HG02870 (cell line): ENCODE data around the gene CHD2.

Experiments used
- ATAC-seq: cut with Tn5 transposase; IDR thresholded peaks from one replicate; pipeline ENCODE4 v1.9.1; 2021; ENCODE audit warnings: mild to moderate bottlenecking, moderate library complexity; ENCODE audit not compliant: unreplicated experiment

Gene CHD2

DNA sequence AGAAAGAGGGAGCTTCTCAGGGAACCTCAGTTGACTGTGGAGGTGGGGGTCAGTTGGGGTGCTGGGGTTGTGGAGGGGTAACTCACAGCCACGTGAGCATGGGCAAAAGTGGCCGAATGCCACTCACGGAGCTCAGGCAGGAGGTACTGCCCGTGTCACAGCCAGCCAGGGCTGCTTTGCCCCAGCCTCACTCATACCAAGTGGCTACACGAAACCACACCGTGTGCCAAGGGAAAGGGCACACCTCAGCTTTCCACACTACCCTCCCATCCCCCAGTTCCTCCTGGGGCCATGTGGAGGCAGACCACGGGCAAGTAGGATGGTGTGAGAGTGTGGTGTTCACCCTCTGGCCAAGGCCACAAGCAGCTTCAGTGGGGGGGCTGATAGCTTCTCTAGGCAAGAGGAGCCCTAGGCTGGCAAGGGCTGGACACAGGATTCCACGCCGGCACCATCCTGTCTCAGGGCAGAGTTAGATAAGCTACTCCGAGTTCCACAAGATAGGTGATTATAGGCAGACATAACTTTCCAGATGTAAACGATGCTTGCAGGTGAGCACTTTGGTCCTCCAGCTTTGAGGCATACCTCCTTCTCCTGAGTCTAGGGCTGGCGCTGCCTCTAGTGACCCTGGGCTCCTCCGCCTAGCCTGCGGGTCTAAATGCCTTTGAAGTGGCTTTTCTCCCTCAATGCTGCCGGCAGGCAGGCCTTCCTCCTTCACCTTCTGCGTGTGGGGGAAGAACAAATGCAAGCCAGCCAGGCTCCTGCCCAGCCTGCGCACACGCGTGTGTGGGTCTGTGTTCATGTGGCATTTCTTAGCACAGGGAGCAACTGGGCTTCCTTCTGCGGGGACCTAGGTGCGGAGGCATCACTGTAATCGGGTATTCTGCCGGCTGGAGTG lies 163.9 kb downstream of the CHD2 start:
- ATAC-seq = no peak

DNA sequence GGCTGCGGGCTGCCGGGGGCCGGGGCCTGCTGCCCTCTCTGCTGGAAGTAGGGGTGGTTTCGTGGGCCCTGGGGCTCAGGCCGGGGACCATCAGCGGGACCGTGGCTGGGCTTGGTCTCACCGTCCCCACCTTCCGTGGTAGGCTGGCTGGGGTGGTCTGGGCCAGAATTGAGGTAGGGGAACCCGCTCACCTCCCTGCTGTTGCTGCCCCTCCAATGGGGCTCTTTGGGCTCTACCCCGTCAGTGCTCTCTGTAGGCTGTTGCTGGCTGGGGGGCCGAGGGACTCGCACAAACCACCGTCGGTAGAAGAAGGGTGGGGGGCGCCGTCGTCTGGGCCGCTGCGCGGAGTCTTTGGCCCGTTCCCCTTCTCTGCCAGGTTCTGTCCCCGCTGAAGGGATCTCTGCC lies 165.5 kb downstream of the CHD2 start:
- ATAC-seq = no peak

DNA sequence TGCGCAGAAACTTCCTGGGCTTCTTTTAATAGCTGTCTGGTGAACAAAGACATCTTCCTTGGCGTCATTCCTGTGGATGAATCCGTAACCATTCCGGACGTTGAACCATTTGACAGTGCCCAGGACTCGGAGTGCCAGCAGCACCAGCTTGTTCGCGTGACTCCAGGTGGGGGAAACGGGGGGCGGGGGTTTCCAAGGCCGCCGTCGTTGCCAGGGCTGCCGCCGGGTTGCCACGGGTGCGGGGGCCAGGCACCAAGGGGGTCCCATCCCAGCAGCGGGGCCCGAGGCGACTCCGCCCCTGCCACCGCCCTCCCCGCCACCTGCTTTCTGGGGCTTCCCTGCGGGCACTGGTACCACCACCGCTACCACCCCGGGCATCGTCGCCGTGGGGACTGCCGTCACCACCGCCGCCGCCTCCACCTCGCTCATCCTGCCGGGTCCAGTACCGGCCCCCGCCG lies 166.1 kb downstream of the CHD2 start:
- no peak for ATAC-seq

DNA sequence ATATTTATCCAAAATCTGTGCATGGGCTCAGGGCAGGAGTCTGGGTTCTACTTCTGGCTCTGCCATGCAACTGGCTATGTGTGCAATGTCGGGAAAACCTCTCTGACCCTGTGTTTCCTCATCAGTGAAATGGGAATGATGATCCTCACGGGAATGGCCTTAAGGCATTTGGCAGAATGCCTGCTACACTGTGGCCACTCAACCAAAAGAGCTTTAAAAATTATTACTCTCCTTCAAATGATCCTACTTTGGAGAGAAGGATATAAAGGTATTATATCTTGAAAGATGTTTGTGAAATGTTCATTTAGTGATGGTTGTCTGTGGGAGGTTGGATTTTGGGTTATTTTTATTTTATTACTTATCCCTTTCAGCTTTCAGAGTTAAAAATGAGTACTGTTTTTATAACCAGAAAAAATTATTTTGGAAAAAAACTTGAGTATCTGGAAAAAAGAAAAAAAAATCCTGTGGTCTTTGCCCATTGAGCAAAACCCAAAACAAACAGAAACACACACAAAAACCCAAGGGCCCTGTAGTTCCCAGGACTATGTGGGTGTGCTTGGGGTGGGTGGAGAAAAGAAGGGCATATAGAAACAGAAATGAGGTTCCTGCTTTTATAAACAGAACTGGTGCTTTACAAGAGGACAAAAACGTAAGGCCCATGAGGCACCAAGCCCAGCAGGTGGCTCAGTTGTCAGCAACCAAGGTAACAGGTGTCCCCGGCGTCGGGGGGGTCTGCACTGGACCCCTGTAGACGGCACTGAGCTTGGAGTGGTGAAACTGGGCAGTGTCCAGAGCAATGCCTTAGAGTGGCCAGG lies 166.9 kb downstream of the CHD2 start:
- ATAC-seq = no peak

- ATAC-seq = no peak
Measured at GRCh38 chr15:93067649-93068085, 167.5 kb downstream of the CHD2 start.

- no peak for ATAC-seq
Measured at GRCh38 chr15:93068581-93069199, 168.6 kb downstream of the CHD2 start.

DNA sequence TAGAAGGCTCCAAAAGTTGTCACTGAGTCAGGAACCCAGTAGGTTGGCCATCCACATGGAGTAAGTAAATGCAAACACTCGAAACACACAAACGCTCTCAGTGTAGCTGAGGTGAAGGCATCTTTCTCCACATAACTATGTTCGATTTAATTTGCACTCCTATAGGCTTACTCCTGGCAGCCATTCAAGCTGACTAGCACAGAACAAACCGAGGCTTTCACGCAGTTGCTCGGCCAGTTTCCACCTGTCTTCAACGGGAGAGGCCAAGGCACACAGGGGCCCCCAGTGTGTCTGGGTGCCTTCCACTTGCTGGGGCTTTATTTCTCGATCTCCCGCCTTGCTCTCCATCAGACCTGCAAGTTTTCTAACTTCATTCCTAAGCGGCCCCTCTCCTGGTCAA lies 170.0 kb downstream of the CHD2 start:
- ATAC-seq = no peak

GRCh38 chr15:93070551-93071296 lies 170.6 kb downstream of the CHD2 start:
- ATAC-seq = no peak

DNA sequence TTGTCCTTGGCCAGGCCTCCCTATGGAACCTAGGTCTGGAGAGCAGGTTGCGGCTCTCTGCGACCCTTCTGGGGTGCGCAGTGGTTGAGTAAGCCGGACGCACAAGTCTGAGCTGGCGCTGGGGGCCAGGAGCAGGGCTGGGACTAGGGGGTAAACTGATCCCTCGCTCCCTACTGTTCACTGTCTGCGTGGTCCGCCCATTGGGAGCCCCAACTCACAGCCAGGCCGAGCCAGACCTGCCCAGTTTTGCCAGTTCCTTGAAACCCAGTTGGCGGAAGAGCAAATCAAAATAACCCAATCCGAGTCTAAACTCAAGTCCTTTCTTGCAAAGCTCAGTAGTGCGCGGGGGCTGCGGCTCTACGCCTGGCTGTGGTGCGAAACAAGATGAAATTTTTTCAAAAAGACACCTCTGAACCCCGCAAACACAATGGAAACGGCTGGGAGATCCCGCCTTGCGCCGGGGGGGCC lies 171.4 kb downstream of the CHD2 start:
- no peak for ATAC-seq

DNA sequence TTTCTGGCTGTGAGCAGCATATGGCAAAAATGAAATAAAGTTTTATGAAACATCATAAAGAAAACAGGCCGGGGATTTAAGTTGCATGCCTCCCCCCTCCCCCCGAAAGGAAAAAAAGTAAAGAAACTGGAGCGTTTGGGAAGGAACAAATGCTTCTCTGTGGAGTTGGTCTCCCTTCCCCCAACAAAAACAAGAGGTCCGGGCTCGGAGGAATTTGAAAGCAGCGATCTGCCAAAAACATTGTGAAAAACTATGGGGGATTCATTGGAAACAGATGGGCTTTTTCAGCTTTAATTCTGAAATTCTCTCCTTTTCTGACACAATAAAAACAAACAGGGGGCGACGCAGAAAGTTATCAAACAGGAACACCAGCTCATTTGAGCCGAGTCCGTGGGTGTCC lies 171.9 kb downstream of the CHD2 start:
- ATAC-seq = no peak

- no peak for ATAC-seq
Measured at GRCh38 chr15:93072411-93073394, 172.6 kb downstream of the CHD2 start.

- ATAC-seq = no peak
Measured at GRCh38 chr15:93073465-93073952, 173.4 kb downstream of the CHD2 start.

- no peak for ATAC-seq
Measured at GRCh38 chr15:93074599-93074998, 174.5 kb downstream of the CHD2 start.

- ATAC-seq = no peak
Measured at GRCh38 chr15:93076217-93076616, 176.1 kb downstream of the CHD2 start.

- ATAC-seq = no peak
Measured at GRCh38 chr15:93076875-93077274, 176.8 kb downstream of the CHD2 start.
